ENCODE measurements around the gene PSME3. TPM values are rescaled to one million over a fixed set of nuclear protein-coding genes. Genes with fewer than 3 reads are reported as not detected.

The PSME3 gene
- total and polyA plus RNA-seq, 4 experiments from 2014 or later, result 65.1 to 171 (median 97.5) TPM

GRCh38 chr17:42798383-42799380 lies 34.5 kb upstream of the PSME3 start, which contains the start of the genes CNTD1 and COA3:
Gene CNTD1 (plus strand): TSS chr17:42798861. CDS start chr17:42799068, 207 bp downstream.
Gene COA3 (minus strand): TSS chr17:42798704. CDS start chr17:42798681, 23 bp downstream.
- Histone ChIP-seq H3K27me3 (ENCODE audit: insufficient read depth, low read length) (no peaks in the 10 kb centered on the region), H3K4me3 (ENCODE audit: low read length in 2 of 2) (peak within 1 kb of the TSS; percentile 26 to 92), H3K27ac (ENCODE audit: low read depth, low read length) (peak within 1 kb of the TSS; percentile 47), H3K9me3 (ENCODE audit: control insufficient read depth in 1 of 2, low read length in 2 of 2) (no peaks in the 10 kb centered on the region), H3K4me1 (ENCODE audit: insufficient read depth, low read length) (peaks cover 16% of the 10 kb centered on the region), H3K36me3 (ENCODE audit: insufficient read depth, low read length) (no peaks in the 10 kb centered on the region)
- intact Hi-C loops (cut with micrococcal nuclease), result loop anchor here (1.0 kb wide), 1 partner anchor 54 kb away; no protein-coding TSS in a partner anchor
- Mint-ChIP-seq H3K9me3 (no peaks in the 10 kb centered on the region), H3K4me1 (peaks cover 12 to 24% (median 17%) of the 10 kb centered on the region in 4 donors), H3K36me3 (peaks cover 6 to 8% of the 10 kb centered on the region in 2 donors), H3K27ac (peak within 1 kb of the TSS in 6 of 7 donors; percentile 9 to 94 (median 92)), H3K4me3 (peak within 1 kb of the TSS; percentile 93 to 98 (median 95)), H3K27me3 (no peaks in the 10 kb centered on the region)
- CTCF ChIA-PET (ENCODE audit: partially characterized antibody), result interaction anchor here (1.1 to 1.6 kb wide), 3 partner anchors 19 to 25 kb away, joined by 3 to 4 read pairs (median 4); partner anchors contain the start of gene BECN1
- peak; percentile 58 to 70 (median 68) for DNase-seq
- POLR2A ChIA-PET (ENCODE audit: partially characterized antibody), result interaction anchor here (0.6 to 2.0 kb wide), 8 partner anchors 9 to 199 kb away, joined by 3 to 9 read pairs (median 5); partner anchors contain the start of genes BECN1, RETREG3, RPL27 and TUBG1

GRCh38 chr17:42803074-42803883 lies 29.9 kb upstream of the PSME3 start:
- Histone ChIP-seq H3K27me3 (ENCODE audit: insufficient read depth, low read length) (no peaks in the 10 kb centered on the region), H3K4me1 (ENCODE audit: insufficient read depth, low read length) (peaks cover 6% of the 10 kb centered on the region), H3K36me3 (ENCODE audit: insufficient read depth, low read length) (no peaks in the 10 kb centered on the region), H3K4me3 (ENCODE audit: low read length in 2 of 2) (no peak overlapping the region), H3K27ac (ENCODE audit: low read depth, low read length) (no peak overlapping the region), H3K9me3 (ENCODE audit: control insufficient read depth in 1 of 2, low read length in 2 of 2) (no peaks in the 10 kb centered on the region)
- Mint-ChIP-seq H3K4me3 (no peak overlapping the region), H3K27me3 (no peaks in the 10 kb centered on the region), H3K27ac (no peak overlapping the region), H3K9me3 (no peaks in the 10 kb centered on the region), H3K4me1 (peaks cover 4 to 7% (median 6%) of the 10 kb centered on the region in 4 donors), H3K36me3 (peaks cover 0 to 3% of the 10 kb centered on the region in 2 donors)
- CTCF ChIA-PET (ENCODE audit: partially characterized antibody), result interaction anchor here (0.6 to 1.4 kb wide), 4 partner anchors 15 to 1561 kb away, joined by 3 to 5 read pairs (median 4); partner anchors contain the start of gene BECN1
- intact Hi-C loops (cut with micrococcal nuclease), result no loop called here
- POLR2A ChIA-PET (ENCODE audit: partially characterized antibody), result no interaction called here
- DNase-seq, result no peak

GRCh38 chr17:42804918-42805367 lies 28.3 kb upstream of the PSME3 start:
- no peak overlapping the region for H3K4me3 Mint-ChIP-seq
- no peaks in the 10 kb centered on the region for H3K9me3 Mint-ChIP-seq
- ChIA-PET CTCF (ENCODE audit: partially characterized antibody) (interaction anchor here (1.3 kb wide), 1 partner anchor 41 kb away, joined by 4 read pairs; no protein-coding TSS in a partner anchor), POLR2A (ENCODE audit: partially characterized antibody) (no interaction called here)
- peak overlapping the region in 1 of 7 donors; percentile 57 for H3K27ac Mint-ChIP-seq
- Histone ChIP-seq H3K27ac (ENCODE audit: low read depth, low read length) (no peak overlapping the region), H3K4me1 (ENCODE audit: insufficient read depth, low read length) (no peaks in the 10 kb centered on the region), H3K27me3 (ENCODE audit: insufficient read depth, low read length) (no peaks in the 10 kb centered on the region), H3K9me3 (ENCODE audit: control insufficient read depth in 1 of 2, low read length in 2 of 2) (no peaks in the 10 kb centered on the region), H3K36me3 (ENCODE audit: insufficient read depth, low read length) (no peaks in the 10 kb centered on the region), H3K4me3 (ENCODE audit: low read length in 2 of 2) (no peak overlapping the region)
- intact Hi-C loops (cut with micrococcal nuclease), result no loop called here
- H3K4me1 Mint-ChIP-seq, result no peaks in the 10 kb centered on the region
- no peak for DNase-seq
- H3K36me3 Mint-ChIP-seq, result peaks cover 1 to 7% of the 10 kb centered on the region in 2 donors
- no peaks in the 10 kb centered on the region for H3K27me3 Mint-ChIP-seq

DNA sequence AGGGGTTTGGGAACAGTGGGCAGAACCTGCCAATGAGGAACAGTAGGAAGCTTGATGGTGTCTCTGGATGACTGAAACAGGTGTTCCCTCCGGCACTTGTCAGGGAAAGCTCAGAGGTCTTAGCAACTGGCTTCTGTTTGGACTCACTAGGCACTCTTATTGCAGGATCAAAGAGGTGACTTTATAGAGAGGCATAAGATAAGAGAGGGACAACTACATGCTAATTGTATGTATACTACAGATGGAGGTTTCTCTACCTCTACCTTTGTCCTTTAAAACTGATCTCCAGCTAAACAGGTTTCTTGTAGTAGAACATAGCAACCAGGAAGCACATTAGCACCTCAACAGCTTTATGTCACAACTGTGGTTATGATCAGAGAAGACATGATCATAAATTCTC lies 26.9 kb upstream of the PSME3 start:
- intact Hi-C loops (cut with micrococcal nuclease), result no loop called here
- no peak for DNase-seq
- ChIA-PET CTCF (ENCODE audit: partially characterized antibody) (interaction anchor here (1.5 kb wide), 1 partner anchor 16 kb away, joined by 4 read pairs; no protein-coding TSS in a partner anchor), POLR2A (ENCODE audit: partially characterized antibody) (interaction anchor here (1.1 kb wide), 1 partner anchor 9 kb away, joined by 5 read pairs; no protein-coding TSS in a partner anchor)
- H3K36me3 ChIP-seq (ENCODE audit: insufficient read depth, low read length), result peaks cover 12% of the 10 kb centered on the region
- H3K9me3 Mint-ChIP-seq, result no peaks in the 10 kb centered on the region
- H3K4me1 Mint-ChIP-seq, result no peaks in the 10 kb centered on the region
- no peak overlapping the region for H3K4me3 ChIP-seq (ENCODE audit: low read length in 2 of 2)
- no peaks in the 10 kb centered on the region for H3K27me3 ChIP-seq (ENCODE audit: insufficient read depth, low read length)
- H3K4me1 ChIP-seq (ENCODE audit: insufficient read depth, low read length), result no peaks in the 10 kb centered on the region
- no peaks in the 10 kb centered on the region for H3K27me3 Mint-ChIP-seq
- H3K27ac ChIP-seq (ENCODE audit: low read depth, low read length), result no peak overlapping the region
- no peak overlapping the region for H3K4me3 Mint-ChIP-seq
- peaks cover 10 to 18% of the 10 kb centered on the region in 2 donors for H3K36me3 Mint-ChIP-seq
- no peak overlapping the region for H3K27ac Mint-ChIP-seq
- H3K9me3 ChIP-seq (ENCODE audit: control insufficient read depth in 1 of 2, low read length in 2 of 2), result no peaks in the 10 kb centered on the region

- intact Hi-C loops (cut with micrococcal nuclease), result no loop called here
- peaks cover 25 to 33% of the 10 kb centered on the region in 2 donors for H3K36me3 Mint-ChIP-seq
- CTCF ChIA-PET (ENCODE audit: partially characterized antibody), result interaction anchor here (2.6 kb wide), 1 partner anchor 10 kb away, joined by 7 read pairs; no protein-coding TSS in a partner anchor
- no peak for DNase-seq
- H3K27ac Mint-ChIP-seq, result peak overlapping the region in 3 of 7 donors; percentile 32 to 36 (median 32)
- H3K36me3 ChIP-seq (ENCODE audit: insufficient read depth, low read length), result peaks cover 27% of the 10 kb centered on the region
- H3K4me3 ChIP-seq (ENCODE audit: low read length in 2 of 2), result no peak overlapping the region
- no peak overlapping the region for H3K4me3 Mint-ChIP-seq
- no peaks in the 10 kb centered on the region for H3K27me3 Mint-ChIP-seq
- no peaks in the 10 kb centered on the region for H3K9me3 Mint-ChIP-seq
- no peaks in the 10 kb centered on the region for H3K27me3 ChIP-seq (ENCODE audit: insufficient read depth, low read length)
- no peaks in the 10 kb centered on the region for H3K4me1 ChIP-seq (ENCODE audit: insufficient read depth, low read length)
- H3K27ac ChIP-seq (ENCODE audit: low read depth, low read length), result no peak overlapping the region
- H3K4me1 Mint-ChIP-seq, result no peaks in the 10 kb centered on the region
- POLR2A ChIA-PET (ENCODE audit: partially characterized antibody), result no interaction called here
- H3K9me3 ChIP-seq (ENCODE audit: control insufficient read depth in 1 of 2, low read length in 2 of 2), result no peaks in the 10 kb centered on the region
Measured at GRCh38 chr17:42809250-42809649, 23.9 kb upstream of the PSME3 start.

GRCh38 chr17:42814633-42815399 lies 18.4 kb upstream of the PSME3 start:
- H3K36me3 ChIP-seq (ENCODE audit: insufficient read depth, low read length), result peaks cover 74% of the 10 kb centered on the region
- Mint-ChIP-seq H3K27me3 (no peaks in the 10 kb centered on the region), H3K27ac (peak overlapping the region in 2 of 7 donors; percentile 6 to 9), H3K4me1 (peaks cover 0 to 4% (median 2%) of the 10 kb centered on the region in 4 donors), H3K9me3 (no peaks in the 10 kb centered on the region), H3K36me3 (peaks cover 56 to 76% of the 10 kb centered on the region in 2 donors), H3K4me3 (no peak overlapping the region)
- no peak for DNase-seq
- CTCF ChIA-PET (ENCODE audit: partially characterized antibody), result interaction anchor here (2.0 kb wide), 1 partner anchor 10 kb away, joined by 10 read pairs; the partner anchor contains the start of gene BECN1
- intact Hi-C loops (cut with micrococcal nuclease), result no loop called here
- no peaks in the 10 kb centered on the region for H3K9me3 ChIP-seq (ENCODE audit: control insufficient read depth in 1 of 2, low read length in 2 of 2)
- POLR2A ChIA-PET (ENCODE audit: partially characterized antibody), result interaction anchor here (0.6 to 1.4 kb wide), 3 partner anchors 8 to 19 kb away, joined by 3 to 5 read pairs (median 4); partner anchors contain the start of gene BECN1
- H3K27me3 ChIP-seq (ENCODE audit: insufficient read depth, low read length), result no peaks in the 10 kb centered on the region
- no peaks in the 10 kb centered on the region for H3K4me1 ChIP-seq (ENCODE audit: insufficient read depth, low read length)
- no peak overlapping the region for H3K4me3 ChIP-seq (ENCODE audit: low read length in 2 of 2)
- H3K27ac ChIP-seq (ENCODE audit: low read depth, low read length), result no peak overlapping the region

All from CD4-positive, alpha-beta memory T cell (primary cell).